ENCODE results near the gene GLTPD2.

- no peak for TF ChIP-seq CTCF (conservative IDR thresholded peaks at IDR 0.05; ENCODE audit: low read length)
- TF ChIP-seq EZH2phosphoT487 (IDR thresholded peaks at IDR 0.05; ENCODE audit: borderline replicate concordance), result no peak
These were observed 1.9 kb downstream of the GLTPD2 start for GRCh38 chr17:4790705-4791088.
